22Rv1 (cell line): ENCODE data around the gene SEPTIN14.

ENCODE experiments used
- ZFX ChIP-seq: fragments of 450-650 bp; IDR thresholded peaks from 2 replicates; pipeline ENCODE4 v1.6.1; 2017; ENCODE audit warnings: antibody characterized with exemption, borderline replicate concordance
- TF ChIP-seq, protein P1 (sequence below): fragments of 450-650 bp; IDR thresholded peaks from 2 replicates; pipeline ENCODE4 v1.5.1; 2017; ENCODE audit warnings: mild to moderate bottlenecking

GRCh38 chr7:55775051-55775420 is 87.5 kb downstream of the SEPTIN14 start:
- TF ChIP-seq, protein P1, sequence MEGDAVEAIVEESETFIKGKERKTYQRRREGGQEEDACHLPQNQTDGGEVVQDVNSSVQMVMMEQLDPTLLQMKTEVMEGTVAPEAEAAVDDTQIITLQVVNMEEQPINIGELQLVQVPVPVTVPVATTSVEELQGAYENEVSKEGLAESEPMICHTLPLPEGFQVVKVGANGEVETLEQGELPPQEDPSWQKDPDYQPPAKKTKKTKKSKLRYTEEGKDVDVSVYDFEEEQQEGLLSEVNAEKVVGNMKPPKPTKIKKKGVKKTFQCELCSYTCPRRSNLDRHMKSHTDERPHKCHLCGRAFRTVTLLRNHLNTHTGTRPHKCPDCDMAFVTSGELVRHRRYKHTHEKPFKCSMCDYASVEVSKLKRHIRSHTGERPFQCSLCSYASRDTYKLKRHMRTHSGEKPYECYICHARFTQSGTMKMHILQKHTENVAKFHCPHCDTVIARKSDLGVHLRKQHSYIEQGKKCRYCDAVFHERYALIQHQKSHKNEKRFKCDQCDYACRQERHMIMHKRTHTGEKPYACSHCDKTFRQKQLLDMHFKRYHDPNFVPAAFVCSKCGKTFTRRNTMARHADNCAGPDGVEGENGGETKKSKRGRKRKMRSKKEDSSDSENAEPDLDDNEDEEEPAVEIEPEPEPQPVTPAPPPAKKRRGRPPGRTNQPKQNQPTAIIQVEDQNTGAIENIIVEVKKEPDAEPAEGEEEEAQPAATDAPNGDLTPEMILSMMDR = no peak
- TF ChIP-seq ZFX = no peak
